PC-3 (cell line): ENCODE results near the gene TXNDC2. TPM values are rescaled to one million over a fixed set of nuclear protein-coding genes. Genes with fewer than 3 reads are reported as not detected.

Experiments used
- ATAC-seq: fragments of 200-7000 bp; cut with Tn5 transposase; 2 replicates; pipeline ENCODE4 v1.9.1; 2020; ENCODE audit warnings: mild to moderate bottlenecking, moderate library complexity
- BruUV-seq: library from RNA; stranded (reverse); fragments of 400-500 nt; replicated peaks from 2 replicates; lab custom pipeline; 2021; lab: Mats Ljungman, UMichigan
- CTCF ChIA-PET: fragments of 300-600 bp; sonication (Branson Sonifier 250); formaldehyde crosslinking; loops from one replicate; lab custom pipeline; 2022; ENCODE audit warnings: antibody characterized with exemption; lab: Charles Lee
- POLR2A ChIA-PET: fragments of 300-600 bp; sonication (Branson Sonifier 250); formaldehyde crosslinking; loops from one replicate; lab custom pipeline; 2022; ENCODE audit warnings: antibody characterized with exemption; ENCODE audit not compliant: unreplicated experiment; lab: Charles Lee
- DNase-seq: peaks from one replicate; pipeline ENCODE4 v3.0.0-alpha.2; 2015
- H2AFZ ChIP-seq: fragments of 300-600 bp; sonication (generic); 2 replicates; pipeline ENCODE4 v1.6.0; 2016; ENCODE audit warnings: antibody characterized with exemption, low read length
- H3F3A ChIP-seq: fragments of 300-600 bp; sonication (generic); one replicate; pipeline ENCODE4 v1.6.0; 2017; ENCODE audit warnings: antibody characterized with exemption, low read length, control low read depth, mild to moderate bottlenecking; ENCODE audit not compliant: unreplicated experiment
- H3K27ac ChIP-seq: fragments of 300-600 bp; sonication (generic); 2 replicates; pipeline ENCODE4 v1.5.1; 2016; ENCODE audit warnings: mild to moderate bottlenecking, low read length
- H3K27me3 ChIP-seq: fragments of 300-600 bp; sonication (generic); 2 replicates; pipeline ENCODE4 v1.6.1; 2016; ENCODE audit warnings: low read length, mixed read lengths
- H3K36me3 ChIP-seq: fragments of 300-600 bp; sonication (generic); 2 replicates; pipeline ENCODE4 v1.6.1; 2016; ENCODE audit warnings: low read depth, mixed run types, low read length, mixed read lengths
- H3K4me1 ChIP-seq: fragments of 300-600 bp; sonication (generic); 2 replicates; pipeline ENCODE4 v1.5.1; 2016; ENCODE audit warnings: low read length; ENCODE audit not compliant: insufficient read depth
- H3K4me2 ChIP-seq: fragments of 300-600 bp; sonication (generic); 2 replicates; pipeline ENCODE4 v1.6.0; 2016; ENCODE audit warnings: low read length
- H3K4me3 ChIP-seq: fragments of 300-600 bp; sonication (generic); 2 replicates; pipeline ENCODE4 v1.5.1; 2016; ENCODE audit warnings: mild to moderate bottlenecking, low read length, mixed read lengths
- H3K79me2 ChIP-seq: fragments of 300-600 bp; sonication (generic); 2 replicates; pipeline ENCODE4 v1.6.1; 2017; ENCODE audit warnings: low read length, mixed read lengths
- H3K9ac ChIP-seq: fragments of 300-600 bp; sonication (generic); 2 replicates; pipeline ENCODE4 v1.6.0; 2016; ENCODE audit warnings: mild to moderate bottlenecking, low read length
- H3K9me2 ChIP-seq: fragments of 300-600 bp; sonication (generic); replicated peaks from 2 replicates; pipeline ENCODE4 v1.6.1; 2016; ENCODE audit warnings: mixed run types, low read length, mixed read lengths
- H3K9me3 ChIP-seq: fragments of 300-600 bp; sonication (generic); 2 replicates; pipeline ENCODE4 v1.6.1; 2016; ENCODE audit warnings: low read length, mixed read lengths
- H4K20me1 ChIP-seq: fragments of 300-600 bp; sonication (generic); 2 replicates; pipeline ENCODE4 v1.6.1; 2016; ENCODE audit warnings: low read length, mixed read lengths
- CTCF ChIP-seq: fragments of 300-600 bp; sonication (generic); conservative IDR thresholded peaks from 2 replicates; pipeline ENCODE4 v1.5.1; 2017; ENCODE audit warnings: antibody characterized with exemption, low read depth, mild to moderate bottlenecking, low read length
- EZH2 ChIP-seq: fragments of 300-600 bp; sonication (generic); IDR thresholded peaks from one replicate; pipeline ENCODE4 v1.6.1; 2017; ENCODE audit warnings: antibody characterized with exemption, mild to moderate bottlenecking, low read length; ENCODE audit not compliant: unreplicated experiment
- EZH2phosphoT487 ChIP-seq: fragments of 300-600 bp; sonication (generic); IDR thresholded peaks from 2 replicates; pipeline ENCODE4 v1.6.1; 2018; ENCODE audit warnings: mild to moderate bottlenecking, antibody characterized with exemption, low read length, borderline replicate concordance
- intact Hi-C: fragments of 100-400 bp; cut with micrococcal nuclease; formaldehyde crosslinking; loops from 2 replicates; pipeline ENCODE4 v1.9.0; 2023
- total RNA-seq: library from RNA; depleted of rRNA; stranded (reverse); fragments of >200 nt; gene quantifications from 2 replicates; pipeline ENCODE4 v1.2.3, GENCODE V29; 2014

The TXNDC2 gene
- total RNA-seq, 1 experiment from 2014 or later = 0.87 TPM

GRCh38 chr18:9902832-9903231, 17.1 kb downstream of the TXNDC2 start:
- Histone ChIP-seq H3K9me3 (no peaks in the 10 kb centered on the region), H3K9me2 (no peaks in the 10 kb centered on the region), H3K4me2 (no peak overlapping the region), H3K27ac (no peak overlapping the region), H2AFZ (no peak overlapping the region), H3K4me1 (peaks cover 16% of the 10 kb centered on the region), H3K9ac (no peak overlapping the region), H3K36me3 (no peaks in the 10 kb centered on the region), H4K20me1 (no peaks in the 10 kb centered on the region), H3K4me3 (no peak overlapping the region), H3K79me2 (no peaks in the 10 kb centered on the region), H3F3A (no peaks in the 10 kb centered on the region), H3K27me3 (no peaks in the 10 kb centered on the region)
- no peak for DNase-seq
- TF ChIP-seq EZH2 = no peak
- TF ChIP-seq CTCF = no peak
- TF ChIP-seq EZH2phosphoT487 = no peak
- CTCF ChIA-PET = no interaction called here
- BruUV-seq = no TSS peak
- ATAC-seq = no peak
- POLR2A ChIA-PET = no interaction called here
- intact Hi-C loops = no loop called here

GRCh38 chr18:9905401-9905922, 19.7 kb downstream of the TXNDC2 start:
- no peak for ATAC-seq
- POLR2A ChIA-PET = interaction anchor here (0.7 kb wide), 1 partner anchor 112 kb away, joined by 3 read pairs; no protein-coding TSS in a partner anchor

More at GRCh38 chr18:9905401-9905922, 19.7 kb downstream of the TXNDC2 start:
- Histone ChIP-seq H3F3A (no peaks in the 10 kb centered on the region), H3K4me2 (no peak overlapping the region), H2AFZ (no peak overlapping the region), H3K9ac (no peak overlapping the region), H3K4me1 (peaks cover 4% of the 10 kb centered on the region; the same call in 1 of the 2 replicates), H3K9me2 (no peaks in the 10 kb centered on the region), H3K79me2 (no peaks in the 10 kb centered on the region), H3K4me3 (no peak overlapping the region), H3K27ac (no peak overlapping the region), H3K27me3 (no peaks in the 10 kb centered on the region), H4K20me1 (no peaks in the 10 kb centered on the region), H3K9me3 (no peaks in the 10 kb centered on the region), H3K36me3 (no peaks in the 10 kb centered on the region)
- intact Hi-C loops = no loop called here
- TF ChIP-seq CTCF (no peak), EZH2 (no peak), EZH2phosphoT487 (no peak)
- BruUV-seq = no TSS peak
- peak; percentile 20 for DNase-seq
- CTCF ChIA-PET = no interaction called here
